Breast epithelium (tissue), 3 donors: ENCODE measurements around the gene IGSF22.

Source experiments
- POLR2A ChIP-seq: fragments of 450-650 bp; IDR thresholded peaks from one replicate; pipeline ENCODE4 v1.6.1; 2016; ENCODE audit warnings: antibody characterized with exemption, mild to moderate bottlenecking, moderate library complexity
- TF ChIP-seq, protein P1 (sequence below), 3 donors: fragments of 450-650 bp; IDR thresholded peaks; one replicate each; pipeline ENCODE4 v1.5.1; 2016 to 2017; ENCODE audit warnings: antibody characterized with exemption in 3 of 3, mild to moderate bottlenecking in 3 of 3, moderate library complexity in 3 of 3

DNA sequence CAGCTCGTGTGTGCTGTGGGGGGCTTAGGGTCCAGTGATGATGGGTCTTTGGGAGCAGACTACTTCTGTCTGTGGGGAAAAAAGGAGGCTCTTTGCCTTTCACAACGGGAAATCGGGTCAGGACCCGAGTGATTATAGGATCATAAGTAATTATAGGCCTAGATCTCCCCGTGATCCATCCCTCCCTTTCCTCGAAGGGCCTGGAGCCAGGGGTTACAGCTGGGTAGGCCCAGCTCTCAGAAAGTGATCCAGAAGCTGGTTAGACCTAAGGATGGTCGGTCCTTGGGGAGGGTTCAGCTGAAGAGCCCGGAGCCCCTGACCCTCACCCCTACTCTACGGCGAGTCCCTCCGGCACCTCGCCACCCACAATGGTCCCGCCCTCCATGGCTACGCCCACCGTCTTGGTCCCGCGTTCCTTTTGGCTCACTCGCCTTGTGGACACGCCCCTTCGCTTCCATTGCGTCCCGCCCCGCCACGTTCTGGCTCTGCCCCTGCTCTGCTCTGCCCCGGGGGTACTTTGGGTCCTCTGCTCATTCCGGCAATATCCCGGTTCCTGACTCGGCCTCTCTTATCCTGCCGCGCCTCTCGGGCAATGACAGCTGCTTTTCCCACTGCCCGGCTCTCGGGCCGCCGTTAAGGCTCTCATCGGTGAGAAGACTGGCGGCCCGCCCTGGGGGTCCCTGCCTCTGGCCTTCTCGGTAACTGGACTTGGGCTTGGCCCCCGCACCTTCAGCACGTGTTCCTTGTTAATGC is 5.0 kb downstream of the IGSF22 start:
- TF ChIP-seq, protein P1, sequence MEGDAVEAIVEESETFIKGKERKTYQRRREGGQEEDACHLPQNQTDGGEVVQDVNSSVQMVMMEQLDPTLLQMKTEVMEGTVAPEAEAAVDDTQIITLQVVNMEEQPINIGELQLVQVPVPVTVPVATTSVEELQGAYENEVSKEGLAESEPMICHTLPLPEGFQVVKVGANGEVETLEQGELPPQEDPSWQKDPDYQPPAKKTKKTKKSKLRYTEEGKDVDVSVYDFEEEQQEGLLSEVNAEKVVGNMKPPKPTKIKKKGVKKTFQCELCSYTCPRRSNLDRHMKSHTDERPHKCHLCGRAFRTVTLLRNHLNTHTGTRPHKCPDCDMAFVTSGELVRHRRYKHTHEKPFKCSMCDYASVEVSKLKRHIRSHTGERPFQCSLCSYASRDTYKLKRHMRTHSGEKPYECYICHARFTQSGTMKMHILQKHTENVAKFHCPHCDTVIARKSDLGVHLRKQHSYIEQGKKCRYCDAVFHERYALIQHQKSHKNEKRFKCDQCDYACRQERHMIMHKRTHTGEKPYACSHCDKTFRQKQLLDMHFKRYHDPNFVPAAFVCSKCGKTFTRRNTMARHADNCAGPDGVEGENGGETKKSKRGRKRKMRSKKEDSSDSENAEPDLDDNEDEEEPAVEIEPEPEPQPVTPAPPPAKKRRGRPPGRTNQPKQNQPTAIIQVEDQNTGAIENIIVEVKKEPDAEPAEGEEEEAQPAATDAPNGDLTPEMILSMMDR (IDR thresholded peaks at IDR 0.05) = no peak
- no peak for TF ChIP-seq POLR2A
